GM12872 (cell line): ENCODE measurements around the gene SLC2A5.

Experiments used
- TF ChIP-seq, protein P1 (sequence below): IDR thresholded peaks from 3 replicates; pipeline ENCODE4 v1.5.1; 2011; ENCODE audit warnings: low read depth, mild to moderate bottlenecking, low read length, moderate library complexity; ENCODE audit not compliant: insufficient read depth

Gene SLC2A5

DNA sequence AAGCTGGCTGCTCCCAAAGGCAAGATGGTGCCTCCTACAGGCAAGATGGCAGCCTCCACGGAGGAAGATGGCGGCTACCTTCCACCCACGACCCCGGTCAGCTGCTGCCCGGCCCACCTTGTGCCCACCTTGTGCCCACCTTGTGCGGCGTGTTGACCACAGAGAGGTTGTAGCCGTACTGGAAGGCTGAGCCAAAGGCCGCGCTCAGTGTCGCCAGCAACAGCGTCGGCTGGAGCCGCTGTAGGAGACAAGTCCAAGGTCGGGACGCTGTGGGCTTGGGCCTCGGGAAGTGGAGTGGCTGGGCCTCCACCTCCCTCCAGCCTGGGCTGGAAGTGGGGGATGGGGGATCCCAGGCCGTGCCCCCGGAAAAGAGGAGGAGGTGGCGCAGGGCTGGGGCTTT, 44.6 kb downstream of the SLC2A5 start:
- TF ChIP-seq, protein P1, sequence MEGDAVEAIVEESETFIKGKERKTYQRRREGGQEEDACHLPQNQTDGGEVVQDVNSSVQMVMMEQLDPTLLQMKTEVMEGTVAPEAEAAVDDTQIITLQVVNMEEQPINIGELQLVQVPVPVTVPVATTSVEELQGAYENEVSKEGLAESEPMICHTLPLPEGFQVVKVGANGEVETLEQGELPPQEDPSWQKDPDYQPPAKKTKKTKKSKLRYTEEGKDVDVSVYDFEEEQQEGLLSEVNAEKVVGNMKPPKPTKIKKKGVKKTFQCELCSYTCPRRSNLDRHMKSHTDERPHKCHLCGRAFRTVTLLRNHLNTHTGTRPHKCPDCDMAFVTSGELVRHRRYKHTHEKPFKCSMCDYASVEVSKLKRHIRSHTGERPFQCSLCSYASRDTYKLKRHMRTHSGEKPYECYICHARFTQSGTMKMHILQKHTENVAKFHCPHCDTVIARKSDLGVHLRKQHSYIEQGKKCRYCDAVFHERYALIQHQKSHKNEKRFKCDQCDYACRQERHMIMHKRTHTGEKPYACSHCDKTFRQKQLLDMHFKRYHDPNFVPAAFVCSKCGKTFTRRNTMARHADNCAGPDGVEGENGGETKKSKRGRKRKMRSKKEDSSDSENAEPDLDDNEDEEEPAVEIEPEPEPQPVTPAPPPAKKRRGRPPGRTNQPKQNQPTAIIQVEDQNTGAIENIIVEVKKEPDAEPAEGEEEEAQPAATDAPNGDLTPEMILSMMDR, result no peak

DNA sequence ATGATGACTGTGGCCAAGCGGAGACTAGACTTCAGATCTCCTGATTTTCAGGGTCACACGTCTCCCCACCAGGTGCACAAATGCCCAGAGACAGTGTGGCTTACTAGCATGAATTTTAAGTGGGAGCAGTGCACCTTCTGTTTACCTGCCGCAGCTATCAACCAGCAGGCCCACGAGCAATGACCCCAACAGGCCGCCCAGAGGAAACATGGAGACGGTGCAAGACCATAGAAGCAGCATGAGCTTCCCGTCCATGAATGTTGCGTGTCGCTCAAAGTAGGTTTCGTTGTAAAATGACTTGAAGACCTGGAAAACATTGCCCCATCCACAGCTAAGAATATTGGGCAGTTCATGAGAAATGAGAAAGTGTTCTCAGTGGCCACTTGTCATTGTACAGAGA, 46.7 kb downstream of the SLC2A5 start:
- TF ChIP-seq, protein P1, result no peak

GRCh38 chr1:9020305-9020704, 49.1 kb downstream of the SLC2A5 start:
- TF ChIP-seq, protein P1, result no peak

- TF ChIP-seq, protein P1, result no peak
Measured at GRCh38 chr1:9019896-9020295, 49.5 kb downstream of the SLC2A5 start.

DNA sequence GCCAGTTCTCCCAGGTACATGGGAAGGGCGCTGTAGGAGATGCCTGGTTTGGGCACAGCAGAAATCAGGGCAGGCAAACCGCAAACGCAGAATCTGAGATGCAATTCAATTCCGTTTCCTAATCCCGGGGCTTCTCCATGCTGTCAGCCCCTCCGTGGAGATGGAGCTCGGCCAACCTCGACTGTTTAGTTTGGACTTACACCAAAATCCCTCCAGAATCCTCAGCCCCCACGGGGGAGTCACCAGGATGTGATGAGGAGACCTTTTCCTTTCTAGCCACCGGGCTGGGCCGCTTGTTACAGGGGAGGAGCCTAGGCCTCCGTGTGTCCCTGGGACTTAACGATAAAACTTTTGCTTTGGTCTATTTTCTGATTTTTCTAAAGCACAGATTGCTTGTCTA, 51.1 kb downstream of the SLC2A5 start:
- TF ChIP-seq, protein P1, result no peak

DNA sequence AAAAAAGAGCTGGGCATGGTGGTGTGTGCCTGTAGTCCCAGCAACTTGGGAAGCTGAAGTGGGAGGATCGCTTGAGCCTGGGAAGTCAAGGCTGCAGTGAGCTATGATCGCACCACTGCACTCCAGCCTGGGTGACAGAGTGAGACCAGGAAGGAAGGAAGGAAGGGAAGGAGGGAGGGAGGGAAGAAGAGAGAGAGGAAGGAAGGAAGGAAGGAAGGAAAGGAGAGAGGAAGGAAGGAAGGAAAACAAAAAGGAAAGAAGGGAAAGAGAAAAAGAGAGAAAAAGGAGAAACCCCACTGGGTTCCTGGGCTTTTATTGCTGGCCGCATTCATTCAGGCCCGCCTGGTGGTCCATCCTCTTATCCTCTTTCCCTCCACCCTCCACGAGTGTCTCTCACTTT, 53.0 kb downstream of the SLC2A5 start:
- TF ChIP-seq, protein P1, result no peak

GRCh38 chr1:9014475-9015375, 54.7 kb downstream of the SLC2A5 start:
- TF ChIP-seq, protein P1, result no peak
